ENCODE data around the gene TMEM72. TPM values are rescaled to one million over a fixed set of nuclear protein-coding genes. Genes with fewer than 3 reads are reported as not detected.

Gene TMEM72
- total and polyA plus RNA-seq, 2 experiments from 2014 or later = 1.3 to 2.3 TPM

DNA sequence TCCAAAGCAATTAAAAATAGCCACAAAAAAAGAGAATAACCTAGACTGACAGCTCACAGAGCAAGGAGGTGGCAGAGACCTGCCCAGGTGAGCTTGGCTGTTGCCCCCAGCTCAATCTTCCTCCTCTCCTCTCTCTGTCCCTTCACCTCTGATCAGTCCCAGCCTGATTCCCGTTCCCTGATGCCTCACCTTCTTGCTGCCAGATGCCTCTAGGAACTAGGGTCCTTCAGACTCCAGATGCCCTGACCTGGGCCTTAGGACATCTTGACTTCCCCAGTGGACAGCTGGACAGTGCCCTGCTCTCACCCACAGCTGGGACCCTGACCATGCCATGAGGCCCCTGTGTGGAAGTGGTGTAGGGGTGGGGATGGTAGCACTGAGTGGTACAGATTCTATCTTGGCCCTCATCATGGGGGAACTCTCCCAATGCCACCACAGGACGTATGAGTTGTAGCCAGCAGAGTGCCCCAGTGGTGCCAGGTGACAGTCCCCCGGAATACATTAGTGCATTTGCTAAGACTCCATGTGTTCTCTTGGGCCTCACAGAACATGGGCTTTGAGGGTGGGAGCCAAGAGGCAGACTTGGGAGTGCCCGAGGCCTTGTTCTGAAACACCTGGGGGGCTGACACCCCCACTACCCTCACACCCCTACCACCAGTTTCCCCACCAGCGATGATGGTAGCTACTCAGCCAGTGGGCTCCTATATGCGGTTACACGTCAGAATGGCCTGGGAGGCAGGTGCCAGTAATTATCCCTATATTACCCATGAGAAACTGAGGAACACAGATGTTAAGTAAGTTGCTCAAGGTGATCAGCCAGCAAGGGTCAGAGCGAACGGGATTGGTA is 65.4 kb downstream of the TMEM72 start:
- no peak overlapping the region for H3K4me3 ChIP-seq

DNA sequence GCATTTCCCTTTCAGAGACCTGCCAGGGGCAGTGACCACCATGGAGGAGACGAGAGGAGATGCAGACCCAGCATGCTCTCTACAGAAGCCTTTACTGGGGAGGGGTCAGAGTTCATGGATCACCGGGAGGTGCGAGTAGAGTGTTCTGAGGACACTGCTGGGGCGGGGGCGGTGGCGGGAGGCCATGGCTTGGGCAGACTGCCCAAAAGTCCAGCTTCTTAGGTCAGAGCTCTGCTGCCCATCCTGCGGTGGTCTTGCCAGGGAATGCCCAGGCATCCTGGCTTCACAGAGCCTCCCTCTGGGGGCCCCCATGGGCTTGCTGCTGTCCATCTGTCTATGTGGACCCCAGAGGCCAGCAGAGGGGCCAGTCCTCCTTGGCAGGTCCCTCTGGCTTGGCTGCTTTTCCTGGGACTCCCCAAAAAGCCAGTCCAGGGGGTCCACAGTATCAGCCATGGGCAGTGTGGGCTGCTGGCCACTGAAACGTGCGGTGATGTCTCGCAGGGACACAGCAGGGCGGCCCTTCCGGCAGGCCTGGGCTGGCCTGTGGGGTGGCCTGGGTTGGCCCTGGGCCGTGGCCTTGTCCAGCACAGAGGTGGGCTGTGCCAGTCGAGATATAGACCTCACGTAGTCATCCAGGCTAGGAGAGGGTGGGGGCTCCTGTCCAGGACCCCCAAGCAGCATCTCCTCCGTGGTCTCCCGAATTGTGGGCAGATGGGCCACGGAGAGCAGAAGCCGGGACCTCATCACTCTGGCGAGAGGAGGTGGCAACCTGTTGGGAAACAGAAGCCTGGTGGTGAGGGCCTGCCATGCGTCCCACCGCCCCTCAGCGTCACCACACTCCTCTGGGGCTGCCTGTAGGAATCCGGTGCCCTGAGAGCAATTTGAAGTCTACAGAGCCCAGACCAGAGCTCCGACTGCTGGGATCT is 66.4 kb downstream of the TMEM72 start:
- no peak for DNase-seq (ENCODE audit: low read depth in 1 of 2, low spot score in 1 of 2)
- Histone ChIP-seq H3K27ac (peak overlapping the region; percentile 96), H3K36me3 (no peaks in the 10 kb centered on the region), H3K4me1 (ENCODE audit: low read depth) (peaks cover 71% of the 10 kb centered on the region), H3K4me3 (peak overlapping the region; percentile 26), H3K27me3 (no peaks in the 10 kb centered on the region), H3K9me3 (ENCODE audit: low read depth) (no peaks in the 10 kb centered on the region)
- TF ChIP-seq, protein P1, sequence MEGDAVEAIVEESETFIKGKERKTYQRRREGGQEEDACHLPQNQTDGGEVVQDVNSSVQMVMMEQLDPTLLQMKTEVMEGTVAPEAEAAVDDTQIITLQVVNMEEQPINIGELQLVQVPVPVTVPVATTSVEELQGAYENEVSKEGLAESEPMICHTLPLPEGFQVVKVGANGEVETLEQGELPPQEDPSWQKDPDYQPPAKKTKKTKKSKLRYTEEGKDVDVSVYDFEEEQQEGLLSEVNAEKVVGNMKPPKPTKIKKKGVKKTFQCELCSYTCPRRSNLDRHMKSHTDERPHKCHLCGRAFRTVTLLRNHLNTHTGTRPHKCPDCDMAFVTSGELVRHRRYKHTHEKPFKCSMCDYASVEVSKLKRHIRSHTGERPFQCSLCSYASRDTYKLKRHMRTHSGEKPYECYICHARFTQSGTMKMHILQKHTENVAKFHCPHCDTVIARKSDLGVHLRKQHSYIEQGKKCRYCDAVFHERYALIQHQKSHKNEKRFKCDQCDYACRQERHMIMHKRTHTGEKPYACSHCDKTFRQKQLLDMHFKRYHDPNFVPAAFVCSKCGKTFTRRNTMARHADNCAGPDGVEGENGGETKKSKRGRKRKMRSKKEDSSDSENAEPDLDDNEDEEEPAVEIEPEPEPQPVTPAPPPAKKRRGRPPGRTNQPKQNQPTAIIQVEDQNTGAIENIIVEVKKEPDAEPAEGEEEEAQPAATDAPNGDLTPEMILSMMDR (IDR thresholded peaks at IDR 0.05; ENCODE audit: low read depth, low read length) = no peak

More for the DNA sequence above, 65.4 kb downstream of the TMEM72 start:
- Histone ChIP-seq H3K9me3 (ENCODE audit: low read depth) (no peaks in the 10 kb centered on the region), H3K27ac (peak overlapping the region; percentile 96), H3K36me3 (peaks cover 6% of the 10 kb centered on the region), H3K4me1 (ENCODE audit: low read depth) (peaks cover 71% of the 10 kb centered on the region), H3K27me3 (no peaks in the 10 kb centered on the region)
- TF ChIP-seq, protein P1 (IDR thresholded peaks at IDR 0.05; ENCODE audit: low read depth, low read length) = no peak
- DNase-seq (ENCODE audit: low read depth in 1 of 2, low spot score in 1 of 2) = peak in 1 of 2 donors; percentile 55

DNA sequence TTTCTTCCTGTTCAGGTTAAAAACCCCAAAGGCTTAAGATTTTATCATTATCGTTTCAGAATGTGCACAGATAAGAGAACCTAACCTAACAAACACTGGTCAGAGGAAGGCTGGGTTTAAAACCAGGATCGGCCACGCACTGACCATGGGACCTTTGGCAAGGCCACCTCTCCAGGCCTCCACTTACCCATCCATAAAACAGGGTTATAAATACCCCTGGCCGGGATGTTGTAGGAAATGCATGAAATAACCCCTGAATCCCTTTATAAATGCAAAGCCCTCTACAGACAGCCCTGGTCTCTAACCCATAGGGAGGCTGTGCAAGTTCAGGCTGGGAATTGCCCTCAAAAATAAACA is 67.1 kb downstream of the TMEM72 start:
- Histone ChIP-seq H3K27ac (peak overlapping the region; percentile 91), H3K4me3 (peak overlapping the region; percentile 26), H3K4me1 (ENCODE audit: low read depth) (peaks cover 71% of the 10 kb centered on the region), H3K9me3 (ENCODE audit: low read depth) (no peaks in the 10 kb centered on the region), H3K36me3 (no peaks in the 10 kb centered on the region), H3K27me3 (no peaks in the 10 kb centered on the region)
- TF ChIP-seq, protein P1 (IDR thresholded peaks at IDR 0.05; ENCODE audit: low read depth, low read length) = no peak
- no peak for DNase-seq (ENCODE audit: low read depth in 1 of 2, low spot score in 1 of 2)

DNA sequence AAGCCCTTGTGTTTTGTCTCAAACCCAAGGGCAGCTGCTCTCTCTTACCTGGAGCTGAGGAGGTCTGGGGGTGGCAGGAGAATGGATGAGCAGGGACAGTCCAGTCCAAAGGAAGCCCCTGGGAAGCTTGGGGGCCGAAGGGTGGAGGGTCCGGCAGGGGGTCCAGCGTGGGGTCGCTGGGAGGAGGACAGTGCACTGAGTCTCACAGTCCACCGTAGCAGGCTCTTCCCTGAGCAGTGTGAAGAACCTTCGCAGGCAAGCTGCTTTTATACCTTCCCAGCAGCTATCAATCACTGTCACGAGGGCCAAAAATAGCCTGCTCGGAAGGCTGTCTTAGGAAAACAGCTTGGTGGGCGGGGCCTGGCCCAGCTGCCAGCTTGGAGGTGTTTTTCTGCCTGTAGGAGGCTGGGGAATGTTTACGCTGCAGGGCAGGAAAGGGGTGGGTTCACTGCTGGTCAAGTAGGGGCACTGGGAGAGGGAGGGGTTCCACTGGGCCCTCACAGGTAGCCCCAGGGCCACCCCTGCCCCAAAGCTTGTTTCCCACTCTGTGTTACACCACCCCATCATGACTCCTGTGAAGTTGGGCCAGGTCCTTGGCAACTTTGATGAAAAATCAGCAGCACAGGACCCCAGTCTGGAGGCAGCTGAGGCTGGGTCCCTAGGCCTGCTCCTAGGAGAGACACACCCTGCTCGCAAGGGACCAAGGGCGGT is 67.6 kb downstream of the TMEM72 start, which contains the start of gene DEPP1:
TSS of gene DEPP1 (minus strand) at position 240 of the 711 bp plus-strand sequence. CDS start 779 bp downstream, outside the sequence.
- Histone ChIP-seq H3K36me3 (no peaks in the 10 kb centered on the region), H3K4me3 (peak within 1 kb of the TSS; percentile 26), H3K27me3 (no peaks in the 10 kb centered on the region), H3K4me1 (ENCODE audit: low read depth) (peaks cover 66% of the 10 kb centered on the region), H3K9me3 (ENCODE audit: low read depth) (no peaks in the 10 kb centered on the region), H3K27ac (peak within 1 kb of the TSS; percentile 91)
- peak; percentile 95 to 96 for DNase-seq (ENCODE audit: low read depth in 1 of 2, low spot score in 1 of 2)
- TF ChIP-seq, protein P1 (IDR thresholded peaks at IDR 0.05; ENCODE audit: low read depth, low read length) = peak; percentile 14
